Neural progenitor cell (in vitro differentiated cells): ENCODE results near the gene VOPP1. TPM values are rescaled to one million over a fixed set of nuclear protein-coding genes. Genes with fewer than 3 reads are reported as not detected.

Experiments used
- DNase-seq: peaks from one replicate; pipeline ENCODE4 v3.0.0-alpha.2; 2016; ENCODE audit warnings: low spot score
- H2AFZ ChIP-seq: fragments of 200-600 bp; sonication (generic); replicated peaks from 2 replicates; pipeline ENCODE4 v1.6.1; 2016; ENCODE audit warnings: antibody characterized with exemption
- H3F3A ChIP-seq: fragments of 200-600 bp; sonication (generic); 2 replicates; pipeline ENCODE4 v1.6.1; 2016; ENCODE audit warnings: antibody characterized with exemption, low read depth
- H3K27ac ChIP-seq: fragments of 200-600 bp; sonication (generic); 2 replicates; pipeline ENCODE4 v1.5.1; 2016; ENCODE audit warnings: mild to moderate bottlenecking
- H3K27me3 ChIP-seq: fragments of 200-600 bp; sonication (generic); 2 replicates; pipeline ENCODE4 v1.6.1; 2016; ENCODE audit warnings: mild to moderate bottlenecking, moderate library complexity
- H3K36me3 ChIP-seq: fragments of 200-600 bp; sonication (generic); 2 replicates; pipeline ENCODE4 v1.5.1; 2016
- H3K4me1 ChIP-seq: fragments of 200-600 bp; sonication (generic); 2 replicates; pipeline ENCODE4 v1.6.1; 2016; ENCODE audit warnings: mixed run types
- H3K4me2 ChIP-seq: fragments of 200-600 bp; sonication (generic); 2 replicates; pipeline ENCODE4 v1.6.1; 2016
- H3K4me3 ChIP-seq: fragments of 200-600 bp; sonication (generic); 2 replicates; pipeline ENCODE4 v1.5.1; 2016
- H3K79me2 ChIP-seq: fragments of 200-600 bp; sonication (generic); 2 replicates; pipeline ENCODE4 v1.6.1; 2016; ENCODE audit warnings: low read depth
- H3K9ac ChIP-seq: fragments of 200-600 bp; sonication (generic); 2 replicates; pipeline ENCODE4 v1.6.1; 2016
- H3K9me3 ChIP-seq: fragments of 200-600 bp; sonication (generic); 2 replicates; pipeline ENCODE4 v1.5.1; 2016; ENCODE audit warnings: low read depth
- H4K20me1 ChIP-seq: fragments of 200-600 bp; sonication (generic); 2 replicates; pipeline ENCODE4 v1.6.1; 2016; ENCODE audit warnings: low read depth
- H3K27ac Mint-ChIP-seq: 3 replicates; pipeline ENCODE4 v1.8.0; 2021; ENCODE audit warnings: mixed read lengths
- H3K27me3 Mint-ChIP-seq: 2 replicates; pipeline ENCODE4 v1.8.0; 2022; ENCODE audit warnings: low read depth, mild to moderate bottlenecking, inconsistent platforms, moderate library complexity, mixed read lengths; ENCODE audit not compliant: insufficient read depth
- H3K36me3 Mint-ChIP-seq: 3 replicates; pipeline ENCODE4 v1.8.0; 2021; ENCODE audit warnings: mixed read lengths
- H3K4me1 Mint-ChIP-seq: 3 replicates; pipeline ENCODE4 v1.8.0; 2021; ENCODE audit warnings: mixed read lengths
- H3K4me3 Mint-ChIP-seq: 3 replicates; pipeline ENCODE4 v1.8.0; 2021; ENCODE audit warnings: mild to moderate bottlenecking, moderate library complexity, mixed read lengths
- H3K9me3 Mint-ChIP-seq: 3 replicates; pipeline ENCODE4 v1.8.0; 2020; ENCODE audit warnings: mixed read lengths
- CTCF ChIP-seq: fragments of 200-600 bp; sonication (generic); IDR thresholded peaks from 2 replicates; pipeline ENCODE4 v1.5.1; 2017; ENCODE audit warnings: antibody characterized with exemption, mild to moderate bottlenecking
- EZH2 ChIP-seq: fragments of 200-600 bp; sonication (generic); IDR thresholded peaks from 2 replicates; pipeline ENCODE4 v1.6.1; 2017; ENCODE audit warnings: antibody characterized with exemption, mild to moderate bottlenecking, moderate library complexity
- EZH2phosphoT487 ChIP-seq: fragments of 200-600 bp; sonication (generic); IDR thresholded peaks from 2 replicates; pipeline ENCODE4 v1.6.1; 2017; ENCODE audit warnings: antibody characterized with exemption
- total RNA-seq: library from RNA; depleted of rRNA; stranded (reverse); fragments of >200 nt; gene quantifications from 2 replicates; pipeline ENCODE4 v1.2.3, GENCODE V29; 2015; ENCODE audit warnings: low replicate concordance

Gene VOPP1
- total RNA-seq, 1 donor from 2014 or later: 46.6 TPM

- H3K9me3 ChIP-seq: no peaks in the 10 kb centered on the region
- Mint-ChIP-seq H3K9me3 (no peaks in the 10 kb centered on the region), H3K4me3 (no peak overlapping the region), H3K4me1 (peaks cover 11% of the 10 kb centered on the region), H3K27me3 (peaks cover 3% of the 10 kb centered on the region), H3K36me3 (peaks cover 16% of the 10 kb centered on the region), H3K27ac (no peak overlapping the region)
- H4K20me1 ChIP-seq: no peaks in the 10 kb centered on the region
- no peak overlapping the region for H3K27ac ChIP-seq
- H3F3A ChIP-seq: peaks cover 11% of the 10 kb centered on the region
- H2AFZ ChIP-seq: no peak overlapping the region
- no peak for DNase-seq
- no peak overlapping the region for H3K9ac ChIP-seq
- H3K79me2 ChIP-seq: no peaks in the 10 kb centered on the region
- no peaks in the 10 kb centered on the region for H3K27me3 ChIP-seq
- H3K4me3 ChIP-seq: no peak overlapping the region
- TF ChIP-seq EZH2 (no peak), CTCF (no peak), EZH2phosphoT487 (no peak)
- H3K36me3 ChIP-seq: no peaks in the 10 kb centered on the region
- H3K4me2 ChIP-seq: no peak overlapping the region
- peaks cover 14% of the 10 kb centered on the region for H3K4me1 ChIP-seq
Observed at GRCh38 chr7:55426676-55427075, 145.6 kb downstream of the VOPP1 start.

- no peaks in the 10 kb centered on the region for H3K9me3 Mint-ChIP-seq
- no peak for TF ChIP-seq EZH2phosphoT487
- no peak for TF ChIP-seq EZH2
- TF ChIP-seq CTCF: no peak
Observed at GRCh38 chr7:55425141-55425752, 147.1 kb downstream of the VOPP1 start.

GRCh38 chr7:55423891-55424290 lies 148.4 kb downstream of the VOPP1 start:
- no peaks in the 10 kb centered on the region for H3K9me3 Mint-ChIP-seq
- TF ChIP-seq EZH2phosphoT487: no peak
- no peak for TF ChIP-seq CTCF
- no peak for TF ChIP-seq EZH2
- Histone ChIP-seq H3K27ac (peak overlapping the region; percentile 38), H3K9me3 (no peaks in the 10 kb centered on the region), H3K4me2 (peak overlapping the region; percentile 28), H3K36me3 (no peaks in the 10 kb centered on the region), H3F3A (peaks cover 11% of the 10 kb centered on the region), H2AFZ (no peak overlapping the region), H3K27me3 (no peaks in the 10 kb centered on the region), H3K9ac (no peak overlapping the region), H3K4me3 (no peak overlapping the region), H4K20me1 (no peaks in the 10 kb centered on the region), H3K4me1 (peaks cover 24% of the 10 kb centered on the region), H3K79me2 (no peaks in the 10 kb centered on the region)
- H3K27ac Mint-ChIP-seq: no peak overlapping the region
- peak; percentile 54 for DNase-seq
- H3K4me3 Mint-ChIP-seq: no peak overlapping the region
- peaks cover 21% of the 10 kb centered on the region for H3K4me1 Mint-ChIP-seq
- peaks cover 3% of the 10 kb centered on the region for H3K27me3 Mint-ChIP-seq
- peaks cover 16% of the 10 kb centered on the region for H3K36me3 Mint-ChIP-seq

More at GRCh38 chr7:55425141-55425752, 147.1 kb downstream of the VOPP1 start:
- Mint-ChIP-seq H3K36me3 (peaks cover 16% of the 10 kb centered on the region), H3K4me1 (peaks cover 18% of the 10 kb centered on the region), H3K27me3 (peaks cover 3% of the 10 kb centered on the region), H3K27ac (no peak overlapping the region), H3K4me3 (no peak overlapping the region)
- Histone ChIP-seq H3K4me1 (peaks cover 21% of the 10 kb centered on the region), H3K36me3 (no peaks in the 10 kb centered on the region), H3K27me3 (no peaks in the 10 kb centered on the region), H3K79me2 (no peaks in the 10 kb centered on the region), H2AFZ (no peak overlapping the region), H3F3A (peaks cover 11% of the 10 kb centered on the region), H3K27ac (no peak overlapping the region), H3K9ac (no peak overlapping the region), H3K4me3 (no peak overlapping the region), H3K4me2 (no peak overlapping the region), H3K9me3 (no peaks in the 10 kb centered on the region), H4K20me1 (no peaks in the 10 kb centered on the region)
- no peak for DNase-seq
